ENCODE results near the gene KCNC1.

DNA sequence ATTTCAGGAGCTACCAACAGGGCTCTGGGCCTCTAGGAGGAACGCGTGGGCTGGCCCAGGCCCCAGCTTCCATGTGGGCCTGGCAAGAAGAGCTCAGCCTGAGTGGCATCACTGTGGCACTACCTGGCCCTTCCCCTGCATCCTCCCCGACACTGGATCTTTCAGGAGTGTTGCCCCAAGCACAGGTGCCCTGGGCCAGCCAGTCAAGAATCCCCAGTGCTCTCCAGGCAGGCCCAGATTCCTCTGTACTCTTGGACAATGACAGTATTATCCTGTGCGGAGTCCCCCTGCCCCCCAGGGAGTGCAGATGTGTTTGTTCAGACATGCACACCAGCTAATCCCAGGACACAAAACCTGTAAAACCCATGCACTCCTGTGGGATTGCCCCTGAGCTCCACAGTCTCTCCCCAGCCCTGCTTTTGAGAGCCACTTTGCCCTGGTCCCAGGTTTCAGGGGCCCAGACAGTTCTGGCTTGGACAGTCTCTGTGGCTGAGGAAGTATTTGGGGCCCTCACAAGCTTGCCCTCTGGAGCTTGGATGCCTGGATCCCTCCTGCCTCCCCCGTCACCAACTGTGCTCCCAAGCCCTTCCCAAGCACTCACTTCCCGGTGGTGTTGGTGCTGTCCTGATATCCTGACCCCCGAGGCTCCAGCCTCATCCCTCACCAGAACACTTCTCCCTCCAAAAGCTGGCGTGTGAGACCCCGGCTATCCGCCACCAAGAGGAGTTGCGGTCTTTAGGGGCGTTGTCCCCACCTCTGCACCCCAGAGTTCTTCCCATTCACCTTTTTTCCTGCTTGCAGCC lies 39.9 kb downstream of the KCNC1 start:
- TF ChIP-seq, protein P1, sequence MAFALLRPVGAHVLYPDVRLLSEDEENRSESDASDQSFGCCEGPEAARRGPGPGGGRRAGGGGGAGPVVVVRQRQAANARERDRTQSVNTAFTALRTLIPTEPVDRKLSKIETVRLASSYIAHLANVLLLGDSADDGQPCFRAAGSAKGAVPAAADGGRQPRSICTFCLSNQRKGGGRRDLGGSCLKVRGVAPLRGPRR (CRISPR knock-in tag; IDR thresholded peaks at IDR 0.05): no peak
- TF ChIP-seq NR3C1 (CRISPR knock-in tag; IDR thresholded peaks at IDR 0.05) (no peak), EZH2 (IDR thresholded peaks at IDR 0.05; ENCODE audit: borderline replicate concordance, low read depth, low read length) (no peak)

Data from K562 (cell line).